HepG2 (cell line): Measurements from ENCODE around the gene RBM5. TPM values are rescaled to one million over a fixed set of nuclear protein-coding genes. Genes with fewer than 3 reads are reported as not detected.
A peak's percentile ranks its signal among the peaks of the same experiment; 100 is the strongest.

Experiments
- BORCS8-MEF2B ChIP-seq: sonication (generic); formaldehyde crosslinking; IDR thresholded peaks from 2 replicates; pipeline ENCODE4 v1.8.0; 2022; ENCODE audit warnings: mild to moderate bottlenecking, missing genetic modification reagents
- CHCHD3 ChIP-seq: sonication (generic); formaldehyde crosslinking; IDR thresholded peaks from 2 replicates; pipeline ENCODE4 v1.8.0; 2022; ENCODE audit warnings: mild to moderate bottlenecking, missing genetic modification reagents, moderate library complexity
- EZH2 ChIP-seq: conservative IDR thresholded peaks from 2 replicates; pipeline ENCODE4 v1.6.1; 2012; ENCODE audit warnings: mild to moderate bottlenecking, low read depth, low read length, moderate library complexity
- HCFC1 ChIP-seq: fragments of 150-350 bp; IDR thresholded peaks from 2 replicates; pipeline ENCODE4 v1.6.1; 2014; ENCODE audit warnings: low read depth, low read length
- KLF11 ChIP-seq: IDR thresholded peaks from 2 replicates; pipeline ENCODE4 v1.6.1; 2016; ENCODE audit warnings: missing compliant biosample characterization
- KLF16 ChIP-seq, 2 experiments: sonication (generic) in 1 of 2; formaldehyde crosslinking in 1 of 2; IDR thresholded peaks; 2 replicates each; pipeline versions ENCODE4 v1.6.1 to v1.8.0; 2016 to 2023; ENCODE audit warnings: missing genetic modification reagents in 2 of 2, missing compliant biosample characterization in 1 of 2
- KMT2A ChIP-seq: sonication (generic); formaldehyde crosslinking; IDR thresholded peaks from 2 replicates; pipeline ENCODE4 v1.4.0; 2020; ENCODE audit warnings: missing genetic modification reagents
- NR0B2 ChIP-seq: sonication (generic); formaldehyde crosslinking; IDR thresholded peaks from 2 replicates; pipeline ENCODE4 v1.4.0; 2020; ENCODE audit warnings: mild to moderate bottlenecking, missing genetic modification reagents
- PPARG ChIP-seq: conservative IDR thresholded peaks from 2 replicates; pipeline ENCODE4 v1.6.1; 2016; ENCODE audit warnings: missing biosample characterization, missing genetic modification reagents
- REST ChIP-seq, 2 experiments: IDR thresholded peaks; 2 replicates each; pipeline ENCODE4 v1.6.1; 2011 to 2012; ENCODE audit warnings: low read length in 2 of 2, borderline replicate concordance in 1 of 2, low read depth in 1 of 2, mild to moderate bottlenecking in 1 of 2, moderate library complexity in 1 of 2
- RFX5 ChIP-seq: IDR thresholded peaks from 2 replicates; pipeline ENCODE4 v1.6.1; 2011; ENCODE audit warnings: low read depth, low read length, improper control_type of control experiment
- SNAPC2 ChIP-seq: sonication (generic); formaldehyde crosslinking; IDR thresholded peaks from 2 replicates; pipeline ENCODE4 v1.8.1; 2022; ENCODE audit warnings: mild to moderate bottlenecking, missing genetic modification reagents
- SP140L ChIP-seq: sonication (generic); formaldehyde crosslinking; IDR thresholded peaks from 2 replicates; pipeline ENCODE4 v1.4.0; 2020; ENCODE audit warnings: missing genetic modification reagents, borderline replicate concordance
- SP4 ChIP-seq: sonication (generic); formaldehyde crosslinking; IDR thresholded peaks from 2 replicates; pipeline ENCODE4 v1.8.1; 2023; ENCODE audit warnings: mild to moderate bottlenecking, missing genetic modification reagents
- SUZ12 ChIP-seq: fragments of 150-350 bp; IDR thresholded peaks from 2 replicates; pipeline ENCODE4 v1.6.1; 2014; ENCODE audit warnings: low read depth, low read length
- TARDBP ChIP-seq: sonication (generic); formaldehyde crosslinking; IDR thresholded peaks from 2 replicates; pipeline ENCODE4 v1.8.0; 2022; ENCODE audit warnings: mild to moderate bottlenecking, missing genetic modification reagents
- TRAFD1 ChIP-seq: sonication (generic); formaldehyde crosslinking; IDR thresholded peaks from 2 replicates; pipeline ENCODE4 v1.5.1; 2020; ENCODE audit warnings: missing genetic modification reagents, mild to moderate bottlenecking, borderline replicate concordance
- ZBED4 ChIP-seq: sonication (generic); formaldehyde crosslinking; IDR thresholded peaks from 2 replicates; pipeline ENCODE4 v1.4.0; 2020; ENCODE audit warnings: missing genetic modification reagents, borderline replicate concordance
- ZBTB7A ChIP-seq: sonication (generic); formaldehyde crosslinking; IDR thresholded peaks from 2 replicates; pipeline ENCODE4 v1.8.0; 2022; ENCODE audit warnings: mild to moderate bottlenecking, missing genetic modification reagents
- ZNF570 ChIP-seq: sonication (generic); formaldehyde crosslinking; IDR thresholded peaks from 2 replicates; pipeline ENCODE4 v1.4.0; 2020; ENCODE audit warnings: mild to moderate bottlenecking, missing genetic modification reagents, borderline replicate concordance
- ZNF784 ChIP-seq: sonication (generic); formaldehyde crosslinking; IDR thresholded peaks from 2 replicates; pipeline ENCODE4 v1.5.1; 2020; ENCODE audit warnings: missing genetic modification reagents, mild to moderate bottlenecking, borderline replicate concordance
- polyA plus RNA-seq, 8 experiments: library from polyadenylated mRNA; depleted of rRNA in 3 of 8; stranded (reverse) in 7 of 8; unstranded in 1 of 8; fragments of >200 nt; fragmentation: Illumina TruSeq in 4 of 8; extraction: Trizol in 4 of 8; gene quantifications; 2 replicates each; pipeline versions ENCODE4 v1.2.1 to v1.2.3, GENCODE V29; 2011 to 2016; ENCODE audit warnings: low read depth in 4 of 8, missing spikeins in 1 of 8, mixed read lengths in 1 of 8; ENCODE audit not compliant: insufficient read depth in 1 of 8
- total RNA-seq, 5 experiments: library from RNA; depleted of rRNA; stranded (reverse); fragments of >200 nt; fragmentation: Illumina TruSeq; extraction: Trizol; gene quantifications; 2 replicates each; pipeline ENCODE4 v1.2.3, GENCODE V29; 2016; ENCODE audit warnings: low read depth in 1 of 5

RBM5 gene
- total and polyA plus RNA-seq, 2 of the 13 experiments (the other 11 are each of a cell fraction or from before 2014, with no cell fraction given): 106 to 204 TPM

- no peak for TF ChIP-seq REST (IDR thresholded peaks at IDR 0.05; ENCODE audit: borderline replicate concordance in 1 of 2, low read depth in 1 of 2, low read length in 2 of 2)
- no peak for TF ChIP-seq HCFC1
- TF ChIP-seq TARDBP (CRISPR knock-in tag): no peak
- TF ChIP-seq KMT2A (CRISPR knock-in tag): no peak
- no peak for TF ChIP-seq KLF11 (CRISPR knock-in tag)
- no peak for TF ChIP-seq SP4 (CRISPR knock-in tag)
- TF ChIP-seq NR0B2 (CRISPR knock-in tag): no peak
- no peak for TF ChIP-seq ZNF570 (CRISPR knock-in tag)
- no peak for TF ChIP-seq CHCHD3 (CRISPR knock-in tag)
- no peak for TF ChIP-seq EZH2
- TF ChIP-seq SP140L (CRISPR knock-in tag): no peak
- TF ChIP-seq SUZ12: no peak
- TF ChIP-seq TRAFD1 (CRISPR knock-in tag): no peak
- no peak for TF ChIP-seq BORCS8-MEF2B
- no peak for TF ChIP-seq RFX5
- no peak for TF ChIP-seq KLF16 (CRISPR knock-in tag; IDR thresholded peaks at IDR 0.05)
- 0 out of 2 replicates have a peak, but pooled peaks have one; percentile 21 for TF ChIP-seq ZBTB7A (CRISPR knock-in tag)
- no peak for TF ChIP-seq ZNF784
- 0 out of 2 replicates have a peak, but pooled peaks have one; percentile 34 for TF ChIP-seq ZBED4 (CRISPR knock-in tag)
- no peak for TF ChIP-seq PPARG (CRISPR knock-in tag)
- TF ChIP-seq SNAPC2 (CRISPR knock-in tag): no peak
These were observed 65.7 kb downstream of the RBM5 start (continued) for GRCh38 chr3:50154476-50154839.
